Measurements from ENCODE around the gene RAVER1. TPM values are rescaled to one million over a fixed set of nuclear protein-coding genes. Genes with fewer than 3 reads are reported as not detected.
"Not testable (repeated sequence)": the region's sequence is repeated elsewhere in the genome, so short reads cannot be mapped to it uniquely, and the experiment has no call there.

The RAVER1 gene
- polyA plus RNA-seq, 3 donors from 2014 or later, result 8.7 to 31.5 (median 9.7) TPM

- H3K4me3 Mint-ChIP-seq, result peak within 1 kb of the TSS; percentile 46 to 77 (median 71)
- peaks cover 0 to 4% (median 0%) of the 10 kb centered on the region in 6 donors for H3K9me3 Mint-ChIP-seq
- peaks cover 63 to 70% of the 10 kb centered on the region in 2 donors for H3K4me1 Mint-ChIP-seq
- H3K27me3 Mint-ChIP-seq (ENCODE audit: low read depth in 3 of 3), result peaks cover 30 to 54% (median 33%) of the 10 kb centered on the region in 3 donors
- DNase-seq, result no peak
- peaks cover 18 to 26% (median 23%) of the 10 kb centered on the region in 3 donors for H3K36me3 Mint-ChIP-seq
- H3K27ac Mint-ChIP-seq, result peak within 1 kb of the TSS in 2 of 6 donors; percentile 69 to 77
Observed at GRCh38 chr19:10286803-10287737, 46.3 kb downstream of the RAVER1 start, which contains the start of gene ICAM4. Gene ICAM4, plus strand, starts transcription at chr19:10286955. Its CDS starts 58 bp downstream, at chr19:10287013.

DNA sequence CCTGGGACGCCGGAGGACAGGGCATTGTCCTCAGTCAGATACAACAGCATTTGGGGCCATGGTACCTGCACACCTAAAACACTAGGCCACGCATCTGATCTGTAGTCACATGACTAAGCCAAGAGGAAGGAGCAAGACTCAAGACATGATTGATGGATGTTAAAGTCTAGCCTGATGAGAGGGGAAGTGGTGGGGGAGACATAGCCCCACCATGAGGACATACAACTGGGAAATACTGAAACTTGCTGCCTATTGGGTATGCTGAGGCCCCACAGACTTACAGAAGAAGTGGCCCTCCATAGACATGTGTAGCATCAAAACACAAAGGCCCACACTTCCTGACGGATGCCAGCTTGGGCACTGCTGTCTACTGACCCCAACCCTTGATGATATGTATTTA lies 47.9 kb downstream of the RAVER1 start:
- Mint-ChIP-seq H3K27me3 (ENCODE audit: low read depth in 3 of 3) (peaks cover 18 to 38% (median 21%) of the 10 kb centered on the region in 3 donors), H3K4me3 (no peak overlapping the region), H3K9me3 (peaks cover 0 to 3% (median 0%) of the 10 kb centered on the region in 6 donors), H3K36me3 (peaks cover 18 to 26% (median 23%) of the 10 kb centered on the region in 3 donors), H3K4me1 (peaks cover 50 to 56% of the 10 kb centered on the region in 2 donors), H3K27ac (peak overlapping the region in 1 of 6 donors; percentile 26)
- DNase-seq, result no peak

GRCh38 chr19:10284960-10285278 lies 48.4 kb downstream of the RAVER1 start:
- Mint-ChIP-seq H3K27me3 (ENCODE audit: low read depth in 3 of 3) (peaks cover 13 to 34% (median 20%) of the 10 kb centered on the region in 3 donors), H3K4me3 (no peak overlapping the region), H3K4me1 (peaks cover 49 to 56% of the 10 kb centered on the region in 2 donors), H3K36me3 (peaks cover 18 to 28% (median 24%) of the 10 kb centered on the region in 3 donors), H3K27ac (no peak overlapping the region), H3K9me3 (peaks cover 0 to 3% (median 0%) of the 10 kb centered on the region in 6 donors)
- no peak for DNase-seq

DNA sequence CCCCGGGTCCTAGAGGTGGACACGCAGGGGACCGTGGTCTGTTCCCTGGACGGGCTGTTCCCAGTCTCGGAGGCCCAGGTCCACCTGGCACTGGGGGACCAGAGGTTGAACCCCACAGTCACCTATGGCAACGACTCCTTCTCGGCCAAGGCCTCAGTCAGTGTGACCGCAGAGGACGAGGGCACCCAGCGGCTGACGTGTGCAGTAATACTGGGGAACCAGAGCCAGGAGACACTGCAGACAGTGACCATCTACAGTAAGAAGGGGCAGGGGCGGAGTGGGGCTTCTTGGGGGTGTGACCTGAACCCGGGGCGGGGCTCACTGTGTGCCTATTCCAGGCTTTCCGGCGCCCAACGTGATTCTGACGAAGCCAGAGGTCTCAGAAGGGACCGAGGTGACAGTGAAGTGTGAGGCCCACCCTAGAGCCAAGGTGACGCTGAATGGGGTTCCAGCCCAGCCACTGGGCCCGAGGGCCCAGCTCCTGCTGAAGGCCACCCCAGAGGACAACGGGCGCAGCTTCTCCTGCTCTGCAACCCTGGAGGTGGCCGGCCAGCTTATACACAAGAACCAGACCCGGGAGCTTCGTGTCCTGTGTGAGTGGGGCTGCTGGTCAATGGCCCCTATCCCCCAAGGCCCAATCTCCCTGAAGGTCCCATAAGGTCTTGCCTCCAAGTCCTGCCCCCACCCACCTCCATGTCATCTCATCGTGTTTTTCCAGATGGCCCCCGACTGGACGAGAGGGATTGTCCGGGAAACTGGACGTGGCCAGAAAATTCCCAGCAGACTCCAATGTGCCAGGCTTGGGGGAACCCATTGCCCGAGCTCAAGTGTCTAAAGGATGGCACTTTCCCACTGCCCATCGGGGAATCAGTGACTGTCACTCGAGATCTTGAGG lies 49.0 kb downstream of the RAVER1 start:
- H3K27ac Mint-ChIP-seq, result no peak overlapping the region

DNA sequence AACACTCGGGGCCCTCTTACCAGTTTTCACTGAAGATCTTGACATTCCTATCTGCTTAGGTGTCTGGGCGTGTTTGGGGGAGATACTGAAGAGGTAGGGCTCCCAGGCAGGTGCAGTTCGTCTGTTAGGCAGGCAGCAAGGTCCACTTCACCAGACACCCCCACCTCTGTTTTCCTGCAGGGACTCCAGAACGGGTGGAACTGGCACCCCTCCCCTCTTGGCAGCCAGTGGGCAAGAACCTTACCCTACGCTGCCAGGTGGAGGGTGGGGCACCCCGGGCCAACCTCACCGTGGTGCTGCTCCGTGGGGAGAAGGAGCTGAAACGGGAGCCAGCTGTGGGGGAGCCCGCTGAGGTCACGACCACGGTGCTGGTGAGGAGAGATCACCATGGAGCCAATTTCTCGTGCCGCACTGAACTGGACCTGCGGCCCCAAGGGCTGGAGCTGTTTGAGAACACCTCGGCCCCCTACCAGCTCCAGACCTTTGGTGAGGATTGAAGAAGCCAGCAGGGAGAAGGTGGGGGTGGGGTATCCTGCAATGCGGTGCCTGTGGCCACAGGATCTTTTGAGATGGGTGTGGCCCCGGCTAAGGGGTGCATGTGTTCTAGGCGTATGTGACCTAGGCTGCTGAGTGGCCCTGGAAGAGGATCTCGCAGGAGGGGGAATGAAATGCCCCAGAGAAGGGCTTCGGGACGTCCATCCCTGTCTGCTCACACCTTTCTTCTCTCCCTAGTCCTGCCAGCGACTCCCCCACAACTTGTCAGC lies 49.8 kb downstream of the RAVER1 start:
- H3K27ac Mint-ChIP-seq, result no peak overlapping the region
- no peak for DNase-seq

More for the DNA sequence above, 49.0 kb downstream of the RAVER1 start:
- H3K27me3 Mint-ChIP-seq (ENCODE audit: low read depth in 3 of 3), result peaks cover 12 to 31% (median 22%) of the 10 kb centered on the region in 3 donors
- no peak for DNase-seq
- H3K4me3 Mint-ChIP-seq, result no peak overlapping the region
- H3K4me1 Mint-ChIP-seq, result peaks cover 52 to 59% of the 10 kb centered on the region in 2 donors
- peaks cover 18 to 29% (median 26%) of the 10 kb centered on the region in 3 donors for H3K36me3 Mint-ChIP-seq
- peaks cover 0 to 3% (median 0%) of the 10 kb centered on the region in 6 donors for H3K9me3 Mint-ChIP-seq

GRCh38 chr19:10282043-10282442 lies 51.3 kb downstream of the RAVER1 start:
- H3K4me3 Mint-ChIP-seq, DNase-seq, H3K9me3 Mint-ChIP-seq, H3K27ac Mint-ChIP-seq: not testable (repeated sequence)
- Mint-ChIP-seq H3K4me1 (peaks cover 37 to 49% of the 10 kb centered on the region in 2 donors), H3K36me3 (peaks cover 18 to 37% (median 26%) of the 10 kb centered on the region in 3 donors), H3K27me3 (ENCODE audit: low read depth in 3 of 3) (peaks cover 3 to 10% (median 7%) of the 10 kb centered on the region in 3 donors)

More for the DNA sequence above, 49.8 kb downstream of the RAVER1 start:
- H3K4me1 Mint-ChIP-seq, result peaks cover 49 to 57% of the 10 kb centered on the region in 2 donors
- H3K4me3 Mint-ChIP-seq, result no peak overlapping the region
- peaks cover 10 to 23% (median 16%) of the 10 kb centered on the region in 3 donors for H3K27me3 Mint-ChIP-seq (ENCODE audit: low read depth in 3 of 3)
- peaks cover 0 to 3% (median 0%) of the 10 kb centered on the region in 6 donors for H3K9me3 Mint-ChIP-seq
- peaks cover 18 to 33% (median 26%) of the 10 kb centered on the region in 3 donors for H3K36me3 Mint-ChIP-seq

GRCh38 chr19:10279737-10280442 lies 53.4 kb downstream of the RAVER1 start:
- peak overlapping the region; percentile 15 to 75 (median 68) for H3K4me3 Mint-ChIP-seq

DNA sequence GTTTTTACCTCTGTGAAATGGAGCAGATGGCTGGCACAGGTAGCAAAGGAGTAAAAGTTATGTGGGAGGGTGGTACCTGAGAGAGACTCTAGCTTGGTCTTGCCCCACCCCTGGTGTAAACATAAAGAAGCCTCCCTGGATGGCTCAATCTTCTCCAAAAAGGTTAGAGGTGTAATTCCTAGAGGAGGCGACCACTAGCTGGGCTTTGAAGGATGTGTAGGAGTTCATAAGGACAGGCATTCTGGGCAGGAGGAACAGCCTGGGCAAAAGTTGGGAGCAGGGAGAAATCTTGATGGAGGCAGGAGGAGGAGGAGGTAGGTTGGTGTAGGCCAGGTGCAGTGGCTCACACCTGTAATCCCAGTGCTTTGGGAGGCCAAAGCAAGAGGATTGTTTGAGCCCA lies 54.4 kb downstream of the RAVER1 start:
- Mint-ChIP-seq H3K36me3 (peaks cover 6 to 24% (median 8%) of the 10 kb centered on the region in 3 donors), H3K27me3 (ENCODE audit: low read depth in 3 of 3) (peaks cover 0 to 5% (median 0%) of the 10 kb centered on the region in 3 donors), H3K9me3 (no peaks in the 10 kb centered on the region), H3K4me3 (peak overlapping the region; percentile 31 to 67 (median 46)), H3K27ac (peak overlapping the region in 5 of 6 donors; percentile 53 to 89 (median 81)), H3K4me1 (peaks cover 25 to 38% of the 10 kb centered on the region in 2 donors)
- DNase-seq, result no peak

More at GRCh38 chr19:10279737-10280442, 53.4 kb downstream of the RAVER1 start:
- no peaks in the 10 kb centered on the region for H3K9me3 Mint-ChIP-seq
- peaks cover 5 to 27% (median 9%) of the 10 kb centered on the region in 3 donors for H3K36me3 Mint-ChIP-seq
- H3K27me3 Mint-ChIP-seq (ENCODE audit: low read depth in 3 of 3), result peaks cover 0 to 5% (median 0%) of the 10 kb centered on the region in 3 donors
- H3K4me1 Mint-ChIP-seq, result peaks cover 20 to 30% of the 10 kb centered on the region in 2 donors
- peak overlapping the region; percentile 78 to 94 (median 86) for H3K27ac Mint-ChIP-seq
- peak in 2 of 3 donors; percentile 29 to 38 for DNase-seq

- Mint-ChIP-seq H3K27ac (peak overlapping the region in 4 of 6 donors; percentile 17 to 73 (median 32)), H3K4me1 (peaks cover 24 to 40% of the 10 kb centered on the region in 2 donors), H3K9me3 (no peaks in the 10 kb centered on the region), H3K4me3 (peak overlapping the region in 1 of 5 donors; percentile 27), H3K36me3 (peaks cover 4 to 19% (median 7%) of the 10 kb centered on the region in 3 donors), H3K27me3 (ENCODE audit: low read depth in 3 of 3) (peaks cover 0 to 5% (median under 1%) of the 10 kb centered on the region in 3 donors)
- no peak for DNase-seq
Observed at GRCh38 chr19:10277795-10278589, 55.3 kb downstream of the RAVER1 start.

DNA sequence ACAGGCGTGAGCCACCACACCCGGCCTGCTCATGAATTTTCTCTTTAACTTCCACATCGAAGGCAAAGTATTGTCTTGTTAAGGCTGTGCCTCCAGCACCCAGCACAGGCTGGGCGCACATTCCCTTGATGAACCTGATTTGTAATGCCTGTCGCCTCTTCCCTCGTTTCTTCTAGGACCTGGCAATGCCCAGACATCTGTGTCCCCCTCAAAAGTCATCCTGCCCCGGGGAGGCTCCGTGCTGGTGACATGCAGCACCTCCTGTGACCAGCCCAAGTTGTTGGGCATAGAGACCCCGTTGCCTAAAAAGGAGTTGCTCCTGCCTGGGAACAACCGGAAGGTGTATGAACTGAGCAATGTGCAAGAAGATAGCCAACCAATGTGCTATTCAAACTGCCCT lies 58.7 kb downstream of the RAVER1 start:
- Mint-ChIP-seq H3K27me3 (ENCODE audit: low read depth in 3 of 3) (peaks cover 14 to 21% (median 16%) of the 10 kb centered on the region in 3 donors), H3K4me3 (peak overlapping the region in 1 of 5 donors; percentile 9), H3K9me3 (no peaks in the 10 kb centered on the region), H3K27ac (peak overlapping the region; percentile 47 to 89 (median 68)), H3K4me1 (peaks cover 42 to 61% of the 10 kb centered on the region in 2 donors), H3K36me3 (peaks cover 0 to 15% (median 7%) of the 10 kb centered on the region in 3 donors)
- no peak for DNase-seq

DNA sequence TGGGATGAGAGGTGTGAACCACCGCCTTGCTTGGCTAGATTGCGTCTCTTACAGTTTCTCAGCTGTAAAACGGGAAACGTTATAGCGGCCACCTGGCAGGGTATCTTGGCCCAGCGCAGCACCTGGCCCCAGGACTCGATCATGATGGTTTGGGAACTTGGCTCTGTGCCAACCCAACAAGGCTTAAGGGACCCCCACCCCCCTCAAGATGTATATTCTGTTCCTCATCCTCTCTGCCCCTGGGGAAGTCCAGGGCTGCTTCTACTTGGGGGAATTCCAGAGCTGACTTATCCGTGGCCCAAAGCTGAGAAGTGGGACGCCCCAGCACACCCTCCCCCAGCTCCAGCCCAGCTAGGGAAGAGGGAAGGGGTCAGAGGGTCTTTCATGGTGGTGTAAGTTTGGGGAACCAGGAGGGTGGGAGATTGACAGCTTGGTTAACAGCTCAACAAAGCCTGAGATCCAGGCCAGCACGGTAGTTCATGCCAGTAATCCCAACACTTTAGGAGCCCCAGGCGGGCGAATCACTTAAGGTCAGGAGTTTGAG lies 61.7 kb downstream of the RAVER1 start:
- Mint-ChIP-seq H3K9me3 (no peaks in the 10 kb centered on the region), H3K27me3 (ENCODE audit: low read depth in 3 of 3) (peaks cover 16 to 31% (median 17%) of the 10 kb centered on the region in 3 donors), H3K4me1 (peaks cover 38 to 48% of the 10 kb centered on the region in 2 donors), H3K4me3 (peak overlapping the region; percentile 85 to 89 (median 88)), H3K27ac (peak overlapping the region; percentile 93 to 96 (median 96)), H3K36me3 (peaks cover 0 to 7% (median 5%) of the 10 kb centered on the region in 3 donors)
- DNase-seq, result peak; percentile 31 to 50 (median 37)

All from immature natural killer cell (primary cell).